ENCODE data around the gene POLE.
A peak's percentile ranks its signal among the peaks of the same experiment; 100 is the strongest.

- no peak for TF ChIP-seq CTCF (IDR thresholded peaks at IDR 0.05 in 2 of 3, conservative IDR thresholded peaks at IDR 0.05 in 1 of 3; ENCODE audit: control insufficient read depth in 2 of 3, extremely low read depth in 1 of 3, insufficient read depth in 1 of 3, low read depth in 3 of 3, low read length in 3 of 3)
- no peak for TF ChIP-seq SIX5 (IDR thresholded peaks at IDR 0.05; ENCODE audit: low read depth, low read length, severe bottlenecking)
- TF ChIP-seq EGR1 (IDR thresholded peaks at IDR 0.05; ENCODE audit: borderline replicate concordance in 1 of 2, low read depth in 2 of 2, low read length in 2 of 2), result no peak
- TF ChIP-seq MXI1 (IDR thresholded peaks at IDR 0.05; ENCODE audit: low read depth, low read length), result no peak
- TF ChIP-seq POLR2AphosphoS5 (IDR thresholded peaks at IDR 0.05; ENCODE audit: low read length), result no peak
- TF ChIP-seq SP1 (IDR thresholded peaks at IDR 0.05; ENCODE audit: low read depth, low read length), result no peak
- no peak for TF ChIP-seq MYC (IDR thresholded peaks at IDR 0.05; ENCODE audit: insufficient read depth, insufficient read length, insufficient replicate concordance, low read length, severe bottlenecking)
- TF ChIP-seq ATF7 (IDR thresholded peaks at IDR 0.05; ENCODE audit: low read depth), result no peak
- no peak for TF ChIP-seq EZH2 (IDR thresholded peaks at IDR 0.05; ENCODE audit: borderline replicate concordance, control insufficient read depth, low read depth, low read length)
- peak; percentile 26; the same call in 1 of the 2 replicates for TF ChIP-seq POLR2A (IDR thresholded peaks at IDR 0.05; ENCODE audit: low read depth, low read length)
- TF ChIP-seq CHD2 (IDR thresholded peaks at IDR 0.05; ENCODE audit: borderline replicate concordance, low read depth, low read length), result no peak
- no peak for TF ChIP-seq EP300 (IDR thresholded peaks at IDR 0.05; ENCODE audit: borderline replicate concordance in 1 of 2, control insufficient read depth in 1 of 2, low read depth in 2 of 2, low read length in 2 of 2)
- no peak for TF ChIP-seq YY1 (IDR thresholded peaks at IDR 0.05; ENCODE audit: low read depth, low read length)
These were observed 100.2 kb downstream of the POLE start for GRCh38 chr12:132586929-132587328.

Measured in GM12878 (cell line).